GM23338 (cell line): ENCODE results near the gene SLC27A4. TPM values are rescaled to one million over a fixed set of nuclear protein-coding genes. Genes with fewer than 3 reads are reported as not detected.

ENCODE experiments used
- ATAC-seq: fragments of 200-7000 bp; cut with Tn5 transposase; 3 replicates; pipeline ENCODE4 v1.9.1; 2020
- DNase-seq: peaks from one replicate; pipeline ENCODE4 v3.0.0-alpha.2; 2015; ENCODE audit warnings: low spot score
- H2AFZ ChIP-seq: fragments of 200-600 bp; sonication (generic); 2 replicates; pipeline ENCODE4 v1.8.0; 2016; ENCODE audit warnings: antibody characterized with exemption, mild to moderate bottlenecking, moderate library complexity
- H3F3A ChIP-seq: fragments of 200-600 bp; sonication (generic); replicated peaks from 2 replicates; pipeline ENCODE4 v1.8.0; 2017; ENCODE audit warnings: antibody characterized with exemption, mixed run types, low read depth
- H3K27ac ChIP-seq: fragments of 200-600 bp; sonication (generic); 2 replicates; pipeline ENCODE4 v1.6.1; 2016; ENCODE audit warnings: low read depth
- H3K27me3 ChIP-seq: fragments of 200-600 bp; sonication (generic); 2 replicates; pipeline ENCODE4 v1.8.0; 2016; ENCODE audit warnings: mild to moderate bottlenecking, mixed run types, moderate library complexity; ENCODE audit not compliant: insufficient read depth
- H3K36me3 ChIP-seq: fragments of 200-600 bp; sonication (generic); 2 replicates; pipeline ENCODE4 v1.8.0; 2016; ENCODE audit warnings: mild to moderate bottlenecking; ENCODE audit not compliant: insufficient read depth
- H3K4me1 ChIP-seq: fragments of 200-600 bp; sonication (generic); 2 replicates; pipeline ENCODE4 v1.8.0; 2016; ENCODE audit warnings: mild to moderate bottlenecking, moderate library complexity; ENCODE audit not compliant: insufficient read depth
- H3K4me2 ChIP-seq: fragments of 200-600 bp; sonication (generic); 2 replicates; pipeline ENCODE4 v1.7.1; 2017; ENCODE audit warnings: mixed run types
- H3K4me3 ChIP-seq: fragments of 200-600 bp; sonication (generic); 2 replicates; pipeline ENCODE4 v1.6.1; 2016; ENCODE audit warnings: mixed run types
- H3K79me2 ChIP-seq: fragments of 200-600 bp; sonication (generic); replicated peaks from 2 replicates; pipeline ENCODE4 v1.8.0; 2017; ENCODE audit warnings: mild to moderate bottlenecking; ENCODE audit not compliant: insufficient read depth
- H3K9me2 ChIP-seq: fragments of 200-600 bp; sonication (generic); 2 replicates; pipeline ENCODE4 v1.8.0; 2017; ENCODE audit not compliant: insufficient read depth
- H4K20me1 ChIP-seq: fragments of 200-600 bp; sonication (generic); replicated peaks from 2 replicates; pipeline ENCODE4 v1.8.0; 2017; ENCODE audit warnings: mild to moderate bottlenecking; ENCODE audit not compliant: insufficient read depth
- H3K27ac Mint-ChIP-seq: 2 replicates; pipeline ENCODE4 v1.8.0; 2020; ENCODE audit warnings: inconsistent platforms, mild to moderate bottlenecking, moderate library complexity, mixed read lengths
- H3K27me3 Mint-ChIP-seq: 3 replicates; pipeline ENCODE4 v1.8.0; 2022; ENCODE audit warnings: low read depth, mild to moderate bottlenecking, moderate library complexity, mixed read lengths, inconsistent platforms; ENCODE audit not compliant: insufficient read depth, poor library complexity
- H3K36me3 Mint-ChIP-seq: 3 replicates; pipeline ENCODE4 v1.8.0; 2021; ENCODE audit warnings: low read depth, mild to moderate bottlenecking, inconsistent platforms, moderate library complexity, mixed read lengths
- H3K4me1 Mint-ChIP-seq: 3 replicates; pipeline ENCODE4 v1.8.0; 2020; ENCODE audit warnings: mild to moderate bottlenecking, inconsistent platforms, mixed read lengths
- H3K4me3 Mint-ChIP-seq: 3 replicates; pipeline ENCODE4 v1.8.0; 2021; ENCODE audit warnings: moderate library complexity, mild to moderate bottlenecking, inconsistent platforms, mixed read lengths
- H3K9me3 Mint-ChIP-seq: 3 replicates; pipeline ENCODE4 v1.8.0; 2020; ENCODE audit warnings: moderate library complexity, mild to moderate bottlenecking, inconsistent platforms, mixed read lengths
- CREB1 ChIP-seq: fragments of 250-450 bp; sonication (Bioruptor Pico); IDR thresholded peaks from 2 replicates; pipeline ENCODE4 v1.5.0; 2020; ENCODE audit warnings: low read depth, mild to moderate bottlenecking, moderate library complexity
- EZH2 ChIP-seq: fragments of 200-600 bp; sonication (generic); IDR thresholded peaks from one replicate; pipeline ENCODE4 v1.8.0; 2017; ENCODE audit warnings: antibody characterized with exemption, mild to moderate bottlenecking, low read depth; ENCODE audit not compliant: unreplicated experiment
- EZH2phosphoT487 ChIP-seq: fragments of 200-600 bp; sonication (generic); IDR thresholded peaks from one replicate; pipeline ENCODE4 v1.8.1; 2018; ENCODE audit warnings: antibody characterized with exemption; ENCODE audit not compliant: unreplicated experiment
- JUNB ChIP-seq: IDR thresholded peaks from one replicate; pipeline ENCODE4 v1.6.1; 2016; ENCODE audit warnings: antibody characterized with exemption; ENCODE audit not compliant: unreplicated experiment
- NANOG ChIP-seq: IDR thresholded peaks from 2 replicates; pipeline ENCODE4 v1.6.1; 2016; ENCODE audit warnings: antibody characterized with exemption, borderline replicate concordance
- POLR2AphosphoS5 ChIP-seq: IDR thresholded peaks from 2 replicates; pipeline ENCODE4 v1.6.1; 2016; ENCODE audit warnings: antibody characterized with exemption, low read depth
- STAT1 ChIP-seq: IDR thresholded peaks from one replicate; pipeline ENCODE4 v1.6.1; 2016; ENCODE audit warnings: antibody characterized with exemption; ENCODE audit not compliant: unreplicated experiment
- ZNF114 ChIP-seq: fragments of 250-450 bp; sonication (Bioruptor Pico); IDR thresholded peaks from 2 replicates; pipeline ENCODE4 v1.5.0; 2020; ENCODE audit warnings: mild to moderate bottlenecking, moderate library complexity
- ZNF331 ChIP-seq: fragments of 250-450 bp; sonication (Bioruptor Pico); IDR thresholded peaks from 2 replicates; pipeline ENCODE4 v1.5.0; 2020; ENCODE audit warnings: low read depth, mild to moderate bottlenecking, moderate library complexity
- polyA plus RNA-seq: library from polyadenylated mRNA; unstranded; fragments of >200 nt; fragmentation: Nextera tagmentation; extraction: Ambion mirVana; gene quantifications from 2 replicates; pipeline ENCODE4 v1.2.1, GENCODE V29; 2016
- total RNA-seq: library from RNA; depleted of rRNA; stranded (reverse); fragments of >200 nt; shearing (Covaris generic); gene quantifications from 2 replicates; pipeline ENCODE4 v1.2.3, GENCODE V29; 2014
- TF ChIP-seq, protein P1 (sequence below): IDR thresholded peaks from one replicate; pipeline ENCODE4 v1.6.1; 2018; ENCODE audit warnings: antibody characterized with exemption; ENCODE audit not compliant: unreplicated experiment
- TF ChIP-seq, protein P2 (sequence below): fragments of 250-450 bp; sonication (Bioruptor Pico); IDR thresholded peaks from 2 replicates; pipeline ENCODE4 v1.5.0; 2020; ENCODE audit warnings: mild to moderate bottlenecking, moderate library complexity
- TF ChIP-seq, protein P3 (sequence below): IDR thresholded peaks from 2 replicates; pipeline ENCODE4 v1.6.1; 2016; ENCODE audit warnings: antibody characterized with exemption
- TF ChIP-seq, protein P4 (sequence below), 2 experiments: fragments of 200-600 bp in 1 of 2; sonication (generic) in 1 of 2; conservative IDR thresholded peaks; 2 replicates each; pipeline versions ENCODE4 v1.5.1 to v1.6.1; 2016 to 2017; ENCODE audit warnings: antibody characterized with exemption in 2 of 2, low read depth in 2 of 2, mild to moderate bottlenecking in 2 of 2, moderate library complexity in 1 of 2

SLC27A4 gene
- total and polyA plus RNA-seq, 2 experiments from 2014 or later: 7.9 to 25.3 TPM

DNA sequence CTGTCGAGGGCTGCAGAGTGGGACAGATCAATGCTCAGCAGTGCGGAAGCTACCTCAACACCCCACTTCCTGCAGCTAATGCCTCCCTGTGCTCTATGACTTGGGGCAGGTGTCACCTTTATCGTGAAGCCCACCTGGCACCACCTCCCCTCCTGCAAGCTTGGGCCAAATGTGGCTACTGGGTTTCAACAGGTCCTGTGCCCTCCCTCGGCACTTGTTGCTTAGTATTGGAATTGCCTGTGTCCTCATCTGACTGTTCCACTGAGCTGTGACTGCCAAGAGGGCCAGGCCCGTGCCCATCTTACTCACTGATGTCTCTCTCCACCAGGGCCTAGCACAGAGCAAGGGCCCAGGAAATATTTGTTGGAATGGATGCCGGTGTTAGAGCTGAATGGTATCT, 9.4 kb downstream of the SLC27A4 start:
- Histone ChIP-seq H3K4me2 (no peak overlapping the region), H3F3A (no peaks in the 10 kb centered on the region), H2AFZ (no peak overlapping the region), H3K9me2 (no peaks in the 10 kb centered on the region), H3K4me1 (no peaks in the 10 kb centered on the region), H3K36me3 (no peaks in the 10 kb centered on the region), H3K79me2 (no peaks in the 10 kb centered on the region), H4K20me1 (no peaks in the 10 kb centered on the region; the same call in 1 of the 2 replicates), H3K27me3 (no peaks in the 10 kb centered on the region), H3K27ac (no peak overlapping the region), H3K4me3 (no peak overlapping the region)
- Mint-ChIP-seq H3K27ac (no peak overlapping the region), H3K4me1 (no peaks in the 10 kb centered on the region; the same call in 2 of the 3 replicates), H3K9me3 (no peaks in the 10 kb centered on the region), H3K27me3 (peaks cover 11% of the 10 kb centered on the region), H3K4me3 (no peak overlapping the region), H3K36me3 (peaks cover 19% of the 10 kb centered on the region)
- no peak for DNase-seq
- TF ChIP-seq POLR2AphosphoS5: no peak
- no peak for TF ChIP-seq CREB1 (CRISPR knock-in tag)
- TF ChIP-seq ZNF114 (CRISPR knock-in tag): no peak
- TF ChIP-seq EZH2phosphoT487: no peak
- no peak for TF ChIP-seq STAT1
- TF ChIP-seq ZNF331 (CRISPR knock-in tag): no peak
- TF ChIP-seq, protein P1, sequence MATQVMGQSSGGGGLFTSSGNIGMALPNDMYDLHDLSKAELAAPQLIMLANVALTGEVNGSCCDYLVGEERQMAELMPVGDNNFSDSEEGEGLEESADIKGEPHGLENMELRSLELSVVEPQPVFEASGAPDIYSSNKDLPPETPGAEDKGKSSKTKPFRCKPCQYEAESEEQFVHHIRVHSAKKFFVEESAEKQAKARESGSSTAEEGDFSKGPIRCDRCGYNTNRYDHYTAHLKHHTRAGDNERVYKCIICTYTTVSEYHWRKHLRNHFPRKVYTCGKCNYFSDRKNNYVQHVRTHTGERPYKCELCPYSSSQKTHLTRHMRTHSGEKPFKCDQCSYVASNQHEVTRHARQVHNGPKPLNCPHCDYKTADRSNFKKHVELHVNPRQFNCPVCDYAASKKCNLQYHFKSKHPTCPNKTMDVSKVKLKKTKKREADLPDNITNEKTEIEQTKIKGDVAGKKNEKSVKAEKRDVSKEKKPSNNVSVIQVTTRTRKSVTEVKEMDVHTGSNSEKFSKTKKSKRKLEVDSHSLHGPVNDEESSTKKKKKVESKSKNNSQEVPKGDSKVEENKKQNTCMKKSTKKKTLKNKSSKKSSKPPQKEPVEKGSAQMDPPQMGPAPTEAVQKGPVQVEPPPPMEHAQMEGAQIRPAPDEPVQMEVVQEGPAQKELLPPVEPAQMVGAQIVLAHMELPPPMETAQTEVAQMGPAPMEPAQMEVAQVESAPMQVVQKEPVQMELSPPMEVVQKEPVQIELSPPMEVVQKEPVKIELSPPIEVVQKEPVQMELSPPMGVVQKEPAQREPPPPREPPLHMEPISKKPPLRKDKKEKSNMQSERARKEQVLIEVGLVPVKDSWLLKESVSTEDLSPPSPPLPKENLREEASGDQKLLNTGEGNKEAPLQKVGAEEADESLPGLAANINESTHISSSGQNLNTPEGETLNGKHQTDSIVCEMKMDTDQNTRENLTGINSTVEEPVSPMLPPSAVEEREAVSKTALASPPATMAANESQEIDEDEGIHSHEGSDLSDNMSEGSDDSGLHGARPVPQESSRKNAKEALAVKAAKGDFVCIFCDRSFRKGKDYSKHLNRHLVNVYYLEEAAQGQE: no peak
- no peak for TF ChIP-seq EZH2
- TF ChIP-seq NANOG: no peak
- TF ChIP-seq, protein P2, sequence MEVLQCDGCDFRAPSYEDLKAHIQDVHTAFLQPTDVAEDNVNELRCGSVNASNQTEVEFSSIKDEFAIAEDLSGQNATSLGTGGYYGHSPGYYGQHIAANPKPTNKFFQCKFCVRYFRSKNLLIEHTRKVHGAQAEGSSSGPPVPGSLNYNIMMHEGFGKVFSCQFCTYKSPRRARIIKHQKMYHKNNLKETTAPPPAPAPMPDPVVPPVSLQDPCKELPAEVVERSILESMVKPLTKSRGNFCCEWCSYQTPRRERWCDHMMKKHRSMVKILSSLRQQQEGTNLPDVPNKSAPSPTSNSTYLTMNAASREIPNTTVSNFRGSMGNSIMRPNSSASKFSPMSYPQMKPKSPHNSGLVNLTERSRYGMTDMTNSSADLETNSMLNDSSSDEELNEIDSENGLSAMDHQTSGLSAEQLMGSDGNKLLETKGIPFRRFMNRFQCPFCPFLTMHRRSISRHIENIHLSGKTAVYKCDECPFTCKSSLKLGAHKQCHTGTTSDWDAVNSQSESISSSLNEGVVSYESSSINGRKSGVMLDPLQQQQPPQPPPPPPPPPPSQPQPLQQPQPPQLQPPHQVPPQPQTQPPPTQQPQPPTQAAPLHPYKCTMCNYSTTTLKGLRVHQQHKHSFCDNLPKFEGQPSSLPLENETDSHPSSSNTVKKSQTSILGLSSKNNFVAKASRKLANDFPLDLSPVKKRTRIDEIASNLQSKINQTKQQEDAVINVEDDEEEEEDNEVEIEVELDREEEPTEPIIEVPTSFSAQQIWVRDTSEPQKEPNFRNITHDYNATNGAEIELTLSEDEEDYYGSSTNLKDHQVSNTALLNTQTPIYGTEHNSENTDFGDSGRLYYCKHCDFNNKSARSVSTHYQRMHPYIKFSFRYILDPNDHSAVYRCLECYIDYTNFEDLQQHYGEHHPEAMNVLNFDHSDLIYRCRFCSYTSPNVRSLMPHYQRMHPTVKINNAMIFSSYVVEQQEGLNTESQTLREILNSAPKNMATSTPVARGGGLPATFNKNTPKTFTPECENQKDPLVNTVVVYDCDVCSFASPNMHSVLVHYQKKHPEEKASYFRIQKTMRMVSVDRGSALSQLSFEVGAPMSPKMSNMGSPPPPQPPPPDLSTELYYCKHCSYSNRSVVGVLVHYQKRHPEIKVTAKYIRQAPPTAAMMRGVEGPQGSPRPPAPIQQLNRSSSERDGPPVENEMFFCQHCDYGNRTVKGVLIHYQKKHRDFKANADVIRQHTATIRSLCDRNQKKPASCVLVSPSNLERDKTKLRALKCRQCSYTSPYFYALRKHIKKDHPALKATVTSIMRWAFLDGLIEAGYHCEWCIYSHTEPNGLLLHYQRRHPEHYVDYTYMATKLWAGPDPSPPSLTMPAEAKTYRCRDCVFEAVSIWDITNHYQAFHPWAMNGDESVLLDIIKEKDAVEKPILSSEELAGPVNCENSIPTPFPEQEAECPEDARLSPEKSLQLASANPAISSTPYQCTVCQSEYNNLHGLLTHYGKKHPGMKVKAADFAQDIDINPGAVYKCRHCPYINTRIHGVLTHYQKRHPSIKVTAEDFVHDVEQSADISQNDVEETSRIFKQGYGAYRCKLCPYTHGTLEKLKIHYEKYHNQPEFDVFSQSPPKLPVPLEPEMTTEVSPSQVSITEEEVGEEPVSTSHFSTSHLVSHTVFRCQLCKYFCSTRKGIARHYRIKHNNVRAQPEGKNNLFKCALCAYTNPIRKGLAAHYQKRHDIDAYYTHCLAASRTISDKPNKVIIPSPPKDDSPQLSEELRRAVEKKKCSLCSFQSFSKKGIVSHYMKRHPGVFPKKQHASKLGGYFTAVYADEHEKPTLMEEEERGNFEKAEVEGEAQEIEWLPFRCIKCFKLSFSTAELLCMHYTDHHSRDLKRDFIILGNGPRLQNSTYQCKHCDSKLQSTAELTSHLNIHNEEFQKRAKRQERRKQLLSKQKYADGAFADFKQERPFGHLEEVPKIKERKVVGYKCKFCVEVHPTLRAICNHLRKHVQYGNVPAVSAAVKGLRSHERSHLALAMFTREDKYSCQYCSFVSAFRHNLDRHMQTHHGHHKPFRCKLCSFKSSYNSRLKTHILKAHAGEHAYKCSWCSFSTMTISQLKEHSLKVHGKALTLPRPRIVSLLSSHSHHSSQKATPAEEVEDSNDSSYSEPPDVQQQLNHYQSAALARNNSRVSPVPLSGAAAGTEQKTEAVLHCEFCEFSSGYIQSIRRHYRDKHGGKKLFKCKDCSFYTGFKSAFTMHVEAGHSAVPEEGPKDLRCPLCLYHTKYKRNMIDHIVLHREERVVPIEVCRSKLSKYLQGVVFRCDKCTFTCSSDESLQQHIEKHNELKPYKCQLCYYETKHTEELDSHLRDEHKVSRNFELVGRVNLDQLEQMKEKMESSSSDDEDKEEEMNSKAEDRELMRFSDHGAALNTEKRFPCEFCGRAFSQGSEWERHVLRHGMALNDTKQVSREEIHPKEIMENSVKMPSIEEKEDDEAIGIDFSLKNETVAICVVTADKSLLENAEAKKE (CRISPR knock-in tag): no peak
- TF ChIP-seq, protein P3, sequence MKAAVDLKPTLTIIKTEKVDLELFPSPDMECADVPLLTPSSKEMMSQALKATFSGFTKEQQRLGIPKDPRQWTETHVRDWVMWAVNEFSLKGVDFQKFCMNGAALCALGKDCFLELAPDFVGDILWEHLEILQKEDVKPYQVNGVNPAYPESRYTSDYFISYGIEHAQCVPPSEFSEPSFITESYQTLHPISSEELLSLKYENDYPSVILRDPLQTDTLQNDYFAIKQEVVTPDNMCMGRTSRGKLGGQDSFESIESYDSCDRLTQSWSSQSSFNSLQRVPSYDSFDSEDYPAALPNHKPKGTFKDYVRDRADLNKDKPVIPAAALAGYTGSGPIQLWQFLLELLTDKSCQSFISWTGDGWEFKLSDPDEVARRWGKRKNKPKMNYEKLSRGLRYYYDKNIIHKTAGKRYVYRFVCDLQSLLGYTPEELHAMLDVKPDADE: no peak
- no peak for TF ChIP-seq JUNB
- TF ChIP-seq, protein P4, sequence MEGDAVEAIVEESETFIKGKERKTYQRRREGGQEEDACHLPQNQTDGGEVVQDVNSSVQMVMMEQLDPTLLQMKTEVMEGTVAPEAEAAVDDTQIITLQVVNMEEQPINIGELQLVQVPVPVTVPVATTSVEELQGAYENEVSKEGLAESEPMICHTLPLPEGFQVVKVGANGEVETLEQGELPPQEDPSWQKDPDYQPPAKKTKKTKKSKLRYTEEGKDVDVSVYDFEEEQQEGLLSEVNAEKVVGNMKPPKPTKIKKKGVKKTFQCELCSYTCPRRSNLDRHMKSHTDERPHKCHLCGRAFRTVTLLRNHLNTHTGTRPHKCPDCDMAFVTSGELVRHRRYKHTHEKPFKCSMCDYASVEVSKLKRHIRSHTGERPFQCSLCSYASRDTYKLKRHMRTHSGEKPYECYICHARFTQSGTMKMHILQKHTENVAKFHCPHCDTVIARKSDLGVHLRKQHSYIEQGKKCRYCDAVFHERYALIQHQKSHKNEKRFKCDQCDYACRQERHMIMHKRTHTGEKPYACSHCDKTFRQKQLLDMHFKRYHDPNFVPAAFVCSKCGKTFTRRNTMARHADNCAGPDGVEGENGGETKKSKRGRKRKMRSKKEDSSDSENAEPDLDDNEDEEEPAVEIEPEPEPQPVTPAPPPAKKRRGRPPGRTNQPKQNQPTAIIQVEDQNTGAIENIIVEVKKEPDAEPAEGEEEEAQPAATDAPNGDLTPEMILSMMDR (conservative IDR thresholded peaks at IDR 0.05; ENCODE audit: low read depth in 2 of 2): no peak
- no peak for ATAC-seq
